D721Med (cell line): ENCODE data around the gene ANKRD50.

ENCODE experiments used
- DNase-seq: peaks from one replicate; pipeline ENCODE4 v3.0.0; 2011; ENCODE audit warnings: low spot score; ENCODE audit not compliant: insufficient read length
- FAIRE-seq: peaks from 2 replicates; lab custom pipeline; 2011; peaks lifted over from hg19 to GRCh38; lab: Jason Lieb, UNC
- CTCF ChIP-seq: IDR thresholded peaks from 2 replicates; pipeline ENCODE4 v1.5.1; 2012; ENCODE audit warnings: mild to moderate bottlenecking, control low read depth; ENCODE audit not compliant: insufficient read depth; ENCODE audit errors: missing control alignments

ANKRD50 gene

GRCh38 chr4:124726269-124726668 is 13.7 kb upstream of the ANKRD50 start:
- TF ChIP-seq CTCF = no peak
- FAIRE-seq (no peak), DNase-seq (no peak)

- DNase-seq (no peak), FAIRE-seq (no peak)
- no peak for TF ChIP-seq CTCF
Measured at GRCh38 chr4:124722071-124722470, 9.5 kb upstream of the ANKRD50 start.

- TF ChIP-seq CTCF = no peak
- no peak for FAIRE-seq
- DNase-seq = no peak
Measured at GRCh38 chr4:124717101-124717500, 4.6 kb upstream of the ANKRD50 start.

- DNase-seq (no peak), FAIRE-seq (peak; percentile 11)
- TF ChIP-seq CTCF = peak; percentile 30
Measured at GRCh38 chr4:124713185-124713592, 657 bp upstream of the ANKRD50 start.

GRCh38 chr4:124711471-124712371 is 811 bp downstream of the ANKRD50 start:
- FAIRE-seq (no peak), DNase-seq (peak; percentile 28)
- peak; percentile 22 for TF ChIP-seq CTCF

GRCh38 chr4:124710911-124711310 is 1.6 kb downstream of the ANKRD50 start:
- no peak for DNase-seq
- no peak for TF ChIP-seq CTCF
- FAIRE-seq = no peak
